Breast epithelium (tissue), 3 donors: ENCODE results near the gene AATK.

ENCODE experiments used
- POLR2A ChIP-seq: fragments of 450-650 bp; IDR thresholded peaks from one replicate; pipeline ENCODE4 v1.6.1; 2016; ENCODE audit warnings: antibody characterized with exemption, mild to moderate bottlenecking, moderate library complexity
- POLR2AphosphoS5 ChIP-seq, 3 donors: sonication (generic); formaldehyde crosslinking; IDR thresholded peaks; one replicate each; pipeline ENCODE4 v1.6.1; 2017; ENCODE audit warnings: antibody characterized with exemption in 3 of 3
- TF ChIP-seq, protein P1 (sequence below), 3 donors: fragments of 450-650 bp; IDR thresholded peaks; one replicate each; pipeline ENCODE4 v1.5.1; 2016 to 2017; ENCODE audit warnings: antibody characterized with exemption in 3 of 3, mild to moderate bottlenecking in 3 of 3, moderate library complexity in 3 of 3

DNA sequence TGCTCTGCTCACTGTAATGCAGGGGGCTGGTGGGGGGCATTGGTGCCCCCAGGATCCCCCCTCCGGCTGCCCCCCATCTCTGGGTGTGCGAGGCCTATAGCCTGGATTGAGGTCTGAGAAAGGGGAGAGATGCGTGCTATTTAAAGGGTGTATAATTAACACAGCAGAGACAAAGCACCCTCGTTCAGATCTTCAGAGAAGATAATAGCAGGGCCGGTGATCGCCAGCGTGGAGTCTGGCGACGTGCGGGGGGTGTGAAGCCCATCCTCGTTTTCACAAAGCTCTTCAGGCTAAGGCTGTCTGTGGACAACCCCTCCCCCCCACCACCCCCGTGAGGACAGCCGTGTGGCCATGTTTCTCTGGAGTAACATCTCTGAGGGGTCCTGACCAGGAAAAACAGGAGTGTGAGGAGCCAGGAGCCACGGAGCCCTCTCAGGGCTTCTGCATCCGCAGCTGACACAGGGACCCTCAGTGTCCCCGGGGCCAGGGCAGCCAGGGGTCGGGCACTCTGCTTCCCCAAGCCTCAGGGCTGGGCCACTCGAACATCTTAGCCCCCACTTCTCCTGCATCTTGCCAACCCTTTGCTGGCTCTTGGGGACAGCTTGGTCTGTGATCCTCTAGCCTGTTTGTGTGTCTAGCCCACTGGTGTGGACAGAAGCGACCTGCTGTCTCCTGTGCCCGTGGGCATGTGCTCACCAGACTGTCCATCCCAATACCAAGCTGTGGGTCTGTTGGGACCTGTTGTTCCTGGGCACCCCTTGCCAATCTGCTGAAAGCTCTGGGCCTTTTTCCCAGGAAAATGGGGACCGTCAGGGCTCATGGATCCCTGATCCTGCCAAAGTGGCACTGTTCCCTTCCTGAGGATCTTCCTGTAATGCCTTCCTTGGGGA lies 72.2 kb downstream of the AATK start:
- TF ChIP-seq, protein P1, sequence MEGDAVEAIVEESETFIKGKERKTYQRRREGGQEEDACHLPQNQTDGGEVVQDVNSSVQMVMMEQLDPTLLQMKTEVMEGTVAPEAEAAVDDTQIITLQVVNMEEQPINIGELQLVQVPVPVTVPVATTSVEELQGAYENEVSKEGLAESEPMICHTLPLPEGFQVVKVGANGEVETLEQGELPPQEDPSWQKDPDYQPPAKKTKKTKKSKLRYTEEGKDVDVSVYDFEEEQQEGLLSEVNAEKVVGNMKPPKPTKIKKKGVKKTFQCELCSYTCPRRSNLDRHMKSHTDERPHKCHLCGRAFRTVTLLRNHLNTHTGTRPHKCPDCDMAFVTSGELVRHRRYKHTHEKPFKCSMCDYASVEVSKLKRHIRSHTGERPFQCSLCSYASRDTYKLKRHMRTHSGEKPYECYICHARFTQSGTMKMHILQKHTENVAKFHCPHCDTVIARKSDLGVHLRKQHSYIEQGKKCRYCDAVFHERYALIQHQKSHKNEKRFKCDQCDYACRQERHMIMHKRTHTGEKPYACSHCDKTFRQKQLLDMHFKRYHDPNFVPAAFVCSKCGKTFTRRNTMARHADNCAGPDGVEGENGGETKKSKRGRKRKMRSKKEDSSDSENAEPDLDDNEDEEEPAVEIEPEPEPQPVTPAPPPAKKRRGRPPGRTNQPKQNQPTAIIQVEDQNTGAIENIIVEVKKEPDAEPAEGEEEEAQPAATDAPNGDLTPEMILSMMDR (IDR thresholded peaks at IDR 0.05): no peak
- TF ChIP-seq POLR2A (no peak), POLR2AphosphoS5 (IDR thresholded peaks at IDR 0.05) (no peak)
